SK-N-SH treated with all-trans-retinoic acid at 6 μM for 48 hours (cell line): Measurements from ENCODE around the gene ANTXRL.

Source experiments
- ATAC-seq: fragments of 200-7000 bp; cut with Tn5 transposase; 3 replicates; pipeline ENCODE4 v1.9.1; 2020; ENCODE audit warnings: mild to moderate bottlenecking, moderate library complexity
- ARNTL ChIP-seq: fragments of 450-650 bp; formaldehyde crosslinking; IDR thresholded peaks from 2 replicates; pipeline ENCODE4 v1.5.0; 2020; ENCODE audit warnings: low read depth, mild to moderate bottlenecking, moderate library complexity, borderline replicate concordance
- BACH2 ChIP-seq: fragments of 250-450 bp; sonication (Bioruptor Pico); IDR thresholded peaks from 2 replicates; pipeline ENCODE4 v1.9.0; 2021; ENCODE audit warnings: mild to moderate bottlenecking, borderline replicate concordance
- CSDC2 ChIP-seq: fragments of 250-450 bp; sonication (Bioruptor Pico); IDR thresholded peaks from 2 replicates; pipeline ENCODE4 v1.5.0; 2020; ENCODE audit warnings: mild to moderate bottlenecking, moderate library complexity
- GLIS3 ChIP-seq: fragments of 250-450 bp; sonication (Bioruptor Pico); IDR thresholded peaks from 2 replicates; pipeline ENCODE4 v1.5.0; 2020; ENCODE audit warnings: mild to moderate bottlenecking, moderate library complexity
- ISL1 ChIP-seq: fragments of 250-450 bp; sonication (Bioruptor Pico); IDR thresholded peaks from 2 replicates; pipeline ENCODE4 v2.1.2; 2022; ENCODE audit warnings: mild to moderate bottlenecking, moderate library complexity
- OSR1 ChIP-seq: fragments of 250-450 bp; sonication (Bioruptor Pico); IDR thresholded peaks from 2 replicates; pipeline ENCODE4 v1.8.0; 2022; ENCODE audit warnings: moderate library complexity, mild to moderate bottlenecking, inconsistent platforms
- PPARA ChIP-seq: fragments of 250-450 bp; sonication (Bioruptor Pico); IDR thresholded peaks from 2 replicates; pipeline ENCODE4 v1.5.0; 2020; ENCODE audit warnings: mild to moderate bottlenecking, borderline replicate concordance
- RARB ChIP-seq: fragments of 250-450 bp; sonication (Bioruptor Pico); IDR thresholded peaks from 2 replicates; pipeline ENCODE4 v1.8.0; 2021; ENCODE audit warnings: mild to moderate bottlenecking, moderate library complexity
- TCF4 ChIP-seq: fragments of 250-450 bp; sonication (Bioruptor Pico); IDR thresholded peaks from 2 replicates; pipeline ENCODE4 v1.8.0; 2021; ENCODE audit warnings: mild to moderate bottlenecking, moderate library complexity, borderline replicate concordance
- TOX ChIP-seq: fragments of 250-450 bp; sonication (Bioruptor Pico); IDR thresholded peaks from 2 replicates; pipeline ENCODE4 v1.8.0; 2021; ENCODE audit warnings: mild to moderate bottlenecking, moderate library complexity, borderline replicate concordance
- ZC3H10 ChIP-seq: fragments of 250-450 bp; sonication (Bioruptor Pico); IDR thresholded peaks from 2 replicates; pipeline ENCODE4 v1.5.1; 2021; ENCODE audit warnings: mild to moderate bottlenecking, moderate library complexity
- ZFP3 ChIP-seq: fragments of 250-450 bp; sonication (Bioruptor Pico); IDR thresholded peaks from 2 replicates; pipeline ENCODE4 v1.5.0; 2020; ENCODE audit warnings: mild to moderate bottlenecking, moderate library complexity
- ZFP30 ChIP-seq: fragments of 450-650 bp; formaldehyde crosslinking; IDR thresholded peaks from 2 replicates; pipeline ENCODE4 v1.5.0; 2022; ENCODE audit warnings: mild to moderate bottlenecking, moderate library complexity
- ZNF565 ChIP-seq: fragments of 450-650 bp; formaldehyde crosslinking; conservative IDR thresholded peaks from 2 replicates; pipeline ENCODE4 v1.5.0; 2020; ENCODE audit warnings: low read depth, mild to moderate bottlenecking, moderate library complexity
- ZNF70 ChIP-seq: fragments of 450-650 bp; formaldehyde crosslinking; IDR thresholded peaks from 2 replicates; pipeline ENCODE4 v1.5.0; 2020; ENCODE audit warnings: mild to moderate bottlenecking, moderate library complexity
- ZNF8 ChIP-seq: fragments of 450-650 bp; formaldehyde crosslinking; IDR thresholded peaks from 2 replicates; pipeline ENCODE4 v1.5.0; 2020; ENCODE audit warnings: mild to moderate bottlenecking, moderate library complexity
- TF ChIP-seq, protein P1 (sequence below): fragments of 250-450 bp; sonication (Bioruptor Pico); IDR thresholded peaks from 2 replicates; pipeline ENCODE4 v1.8.0; 2021; ENCODE audit warnings: low read depth, mild to moderate bottlenecking, moderate library complexity, borderline replicate concordance
- TF ChIP-seq, protein P2 (sequence below): fragments of 250-450 bp; sonication (Bioruptor Pico); IDR thresholded peaks from 2 replicates; pipeline ENCODE4 v1.5.1; 2020; ENCODE audit warnings: low read depth, mild to moderate bottlenecking, moderate library complexity
- TF ChIP-seq, protein P3 (sequence below): fragments of 250-450 bp; sonication (Bioruptor Pico); IDR thresholded peaks from 2 replicates; pipeline ENCODE4 v1.5.1; 2021; ENCODE audit warnings: mild to moderate bottlenecking, moderate library complexity
- TF ChIP-seq, protein P4 (sequence below): fragments of 250-450 bp; sonication (Bioruptor Pico); IDR thresholded peaks from 2 replicates; pipeline ENCODE4 v1.5.0; 2020; ENCODE audit warnings: mild to moderate bottlenecking, moderate library complexity
- TF ChIP-seq, protein P5 (sequence below): fragments of 250-450 bp; sonication (Bioruptor Pico); IDR thresholded peaks from 2 replicates; pipeline ENCODE4 v1.8.0; 2020; ENCODE audit warnings: mild to moderate bottlenecking, moderate library complexity, borderline replicate concordance

Gene ANTXRL

DNA sequence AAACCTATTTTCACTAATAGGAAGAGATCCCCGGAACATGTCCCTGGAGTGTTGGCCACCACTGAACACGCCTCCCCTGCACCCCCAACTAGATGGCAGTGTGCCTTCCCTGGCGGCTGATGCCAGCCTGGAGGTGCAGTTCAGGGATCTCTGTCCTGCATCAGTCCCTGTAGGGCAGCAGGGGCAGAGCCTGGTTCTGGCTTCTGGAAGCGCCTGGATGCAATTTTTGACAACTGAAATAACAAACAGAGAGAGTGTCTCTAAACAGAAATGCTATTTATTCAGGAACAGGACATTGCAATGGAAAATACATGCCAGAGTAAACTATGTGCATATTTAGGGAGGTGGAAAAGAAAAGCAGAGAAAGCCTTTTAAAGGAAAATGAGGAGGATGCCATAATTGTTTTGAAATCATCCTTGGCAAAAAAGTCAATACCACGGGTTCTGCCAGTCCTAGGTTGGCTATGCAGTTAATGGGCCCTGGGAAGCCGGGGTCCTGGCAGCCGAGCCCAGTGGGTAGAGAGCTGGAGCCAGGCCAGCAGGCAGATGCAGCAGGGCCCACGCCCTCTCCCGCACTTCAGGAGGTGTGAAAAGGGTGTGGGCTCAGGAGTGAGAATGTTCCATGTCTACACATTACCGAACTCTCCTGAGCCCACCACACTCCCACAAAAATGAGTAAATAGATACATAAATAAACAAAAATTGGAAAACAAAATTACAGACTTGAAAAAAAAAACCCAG, 18.5 kb downstream of the ANTXRL start:
- no peak for ATAC-seq
- TF ChIP-seq TOX (CRISPR knock-in tag) (no peak), GLIS3 (CRISPR knock-in tag) (no peak)

DNA sequence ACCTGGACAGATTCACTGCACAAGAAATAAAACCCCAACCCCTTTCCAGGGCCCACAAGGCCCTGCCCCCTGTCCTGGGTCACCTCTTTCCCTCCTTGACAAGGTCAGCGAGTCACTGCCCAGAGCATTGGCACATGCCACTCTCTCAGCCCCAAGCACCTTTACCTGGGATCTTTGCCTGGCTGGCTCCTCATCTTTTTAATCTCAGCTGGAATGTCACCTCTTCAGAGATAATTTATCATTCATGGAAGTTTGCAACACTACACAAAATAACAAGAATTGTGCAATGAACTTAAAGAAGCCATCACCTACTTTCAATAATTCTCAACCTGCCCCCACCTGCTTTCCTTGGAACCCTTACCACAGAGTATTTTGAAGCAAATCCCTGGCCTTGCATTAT, 19.2 kb downstream of the ANTXRL start:
- TF ChIP-seq ARNTL (CRISPR knock-in tag) (no peak), TCF4 (CRISPR knock-in tag) (no peak), GLIS3 (CRISPR knock-in tag) (no peak), ZNF8 (CRISPR knock-in tag) (no peak), ZFP30 (CRISPR knock-in tag) (no peak), OSR1 (CRISPR knock-in tag) (no peak), CSDC2 (CRISPR knock-in tag) (no peak), ZFP3 (CRISPR knock-in tag) (no peak), ZC3H10 (CRISPR knock-in tag) (no peak), TOX (CRISPR knock-in tag) (no peak), ZNF70 (CRISPR knock-in tag) (no peak), ISL1 (no peak), RARB (CRISPR knock-in tag) (no peak), ZNF565 (CRISPR knock-in tag) (no peak), PPARA (no peak)
- TF ChIP-seq, protein P1, sequence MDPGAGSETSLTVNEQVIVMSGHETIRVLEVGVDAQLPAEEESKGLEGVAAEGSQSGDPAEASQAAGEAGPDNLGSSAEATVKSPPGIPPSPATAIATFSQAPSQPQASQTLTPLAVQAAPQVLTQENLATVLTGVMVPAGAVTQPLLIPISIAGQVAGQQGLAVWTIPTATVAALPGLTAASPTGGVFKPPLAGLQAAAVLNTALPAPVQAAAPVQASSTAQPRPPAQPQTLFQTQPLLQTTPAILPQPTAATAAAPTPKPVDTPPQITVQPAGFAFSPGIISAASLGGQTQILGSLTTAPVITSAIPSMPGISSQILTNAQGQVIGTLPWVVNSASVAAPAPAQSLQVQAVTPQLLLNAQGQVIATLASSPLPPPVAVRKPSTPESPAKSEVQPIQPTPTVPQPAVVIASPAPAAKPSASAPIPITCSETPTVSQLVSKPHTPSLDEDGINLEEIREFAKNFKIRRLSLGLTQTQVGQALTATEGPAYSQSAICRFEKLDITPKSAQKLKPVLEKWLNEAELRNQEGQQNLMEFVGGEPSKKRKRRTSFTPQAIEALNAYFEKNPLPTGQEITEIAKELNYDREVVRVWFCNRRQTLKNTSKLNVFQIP: no peak
- TF ChIP-seq, protein P2, sequence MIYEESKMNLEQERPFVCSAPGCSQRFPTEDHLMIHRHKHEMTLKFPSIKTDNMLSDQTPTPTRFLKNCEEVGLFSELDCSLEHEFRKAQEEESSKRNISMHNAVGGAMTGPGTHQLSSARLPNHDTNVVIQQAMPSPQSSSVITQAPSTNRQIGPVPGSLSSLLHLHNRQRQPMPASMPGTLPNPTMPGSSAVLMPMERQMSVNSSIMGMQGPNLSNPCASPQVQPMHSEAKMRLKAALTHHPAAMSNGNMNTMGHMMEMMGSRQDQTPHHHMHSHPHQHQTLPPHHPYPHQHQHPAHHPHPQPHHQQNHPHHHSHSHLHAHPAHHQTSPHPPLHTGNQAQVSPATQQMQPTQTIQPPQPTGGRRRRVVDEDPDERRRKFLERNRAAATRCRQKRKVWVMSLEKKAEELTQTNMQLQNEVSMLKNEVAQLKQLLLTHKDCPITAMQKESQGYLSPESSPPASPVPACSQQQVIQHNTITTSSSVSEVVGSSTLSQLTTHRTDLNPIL: no peak
- TF ChIP-seq, protein P3, sequence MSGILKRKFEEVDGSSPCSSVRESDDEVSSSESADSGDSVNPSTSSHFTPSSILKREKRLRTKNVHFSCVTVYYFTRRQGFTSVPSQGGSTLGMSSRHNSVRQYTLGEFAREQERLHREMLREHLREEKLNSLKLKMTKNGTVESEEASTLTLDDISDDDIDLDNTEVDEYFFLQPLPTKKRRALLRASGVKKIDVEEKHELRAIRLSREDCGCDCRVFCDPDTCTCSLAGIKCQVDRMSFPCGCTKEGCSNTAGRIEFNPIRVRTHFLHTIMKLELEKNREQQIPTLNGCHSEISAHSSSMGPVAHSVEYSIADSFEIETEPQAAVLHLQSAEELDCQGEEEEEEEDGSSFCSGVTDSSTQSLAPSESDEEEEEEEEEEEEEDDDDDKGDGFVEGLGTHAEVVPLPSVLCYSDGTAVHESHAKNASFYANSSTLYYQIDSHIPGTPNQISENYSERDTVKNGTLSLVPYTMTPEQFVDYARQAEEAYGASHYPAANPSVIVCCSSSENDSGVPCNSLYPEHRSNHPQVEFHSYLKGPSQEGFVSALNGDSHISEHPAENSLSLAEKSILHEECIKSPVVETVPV (CRISPR knock-in tag): no peak
- TF ChIP-seq, protein P4, sequence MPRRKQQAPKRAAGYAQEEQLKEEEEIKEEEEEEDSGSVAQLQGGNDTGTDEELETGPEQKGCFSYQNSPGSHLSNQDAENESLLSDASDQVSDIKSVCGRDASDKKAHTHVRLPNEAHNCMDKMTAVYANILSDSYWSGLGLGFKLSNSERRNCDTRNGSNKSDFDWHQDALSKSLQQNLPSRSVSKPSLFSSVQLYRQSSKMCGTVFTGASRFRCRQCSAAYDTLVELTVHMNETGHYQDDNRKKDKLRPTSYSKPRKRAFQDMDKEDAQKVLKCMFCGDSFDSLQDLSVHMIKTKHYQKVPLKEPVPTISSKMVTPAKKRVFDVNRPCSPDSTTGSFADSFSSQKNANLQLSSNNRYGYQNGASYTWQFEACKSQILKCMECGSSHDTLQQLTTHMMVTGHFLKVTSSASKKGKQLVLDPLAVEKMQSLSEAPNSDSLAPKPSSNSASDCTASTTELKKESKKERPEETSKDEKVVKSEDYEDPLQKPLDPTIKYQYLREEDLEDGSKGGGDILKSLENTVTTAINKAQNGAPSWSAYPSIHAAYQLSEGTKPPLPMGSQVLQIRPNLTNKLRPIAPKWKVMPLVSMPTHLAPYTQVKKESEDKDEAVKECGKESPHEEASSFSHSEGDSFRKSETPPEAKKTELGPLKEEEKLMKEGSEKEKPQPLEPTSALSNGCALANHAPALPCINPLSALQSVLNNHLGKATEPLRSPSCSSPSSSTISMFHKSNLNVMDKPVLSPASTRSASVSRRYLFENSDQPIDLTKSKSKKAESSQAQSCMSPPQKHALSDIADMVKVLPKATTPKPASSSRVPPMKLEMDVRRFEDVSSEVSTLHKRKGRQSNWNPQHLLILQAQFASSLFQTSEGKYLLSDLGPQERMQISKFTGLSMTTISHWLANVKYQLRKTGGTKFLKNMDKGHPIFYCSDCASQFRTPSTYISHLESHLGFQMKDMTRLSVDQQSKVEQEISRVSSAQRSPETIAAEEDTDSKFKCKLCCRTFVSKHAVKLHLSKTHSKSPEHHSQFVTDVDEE (CRISPR knock-in tag): no peak

DNA sequence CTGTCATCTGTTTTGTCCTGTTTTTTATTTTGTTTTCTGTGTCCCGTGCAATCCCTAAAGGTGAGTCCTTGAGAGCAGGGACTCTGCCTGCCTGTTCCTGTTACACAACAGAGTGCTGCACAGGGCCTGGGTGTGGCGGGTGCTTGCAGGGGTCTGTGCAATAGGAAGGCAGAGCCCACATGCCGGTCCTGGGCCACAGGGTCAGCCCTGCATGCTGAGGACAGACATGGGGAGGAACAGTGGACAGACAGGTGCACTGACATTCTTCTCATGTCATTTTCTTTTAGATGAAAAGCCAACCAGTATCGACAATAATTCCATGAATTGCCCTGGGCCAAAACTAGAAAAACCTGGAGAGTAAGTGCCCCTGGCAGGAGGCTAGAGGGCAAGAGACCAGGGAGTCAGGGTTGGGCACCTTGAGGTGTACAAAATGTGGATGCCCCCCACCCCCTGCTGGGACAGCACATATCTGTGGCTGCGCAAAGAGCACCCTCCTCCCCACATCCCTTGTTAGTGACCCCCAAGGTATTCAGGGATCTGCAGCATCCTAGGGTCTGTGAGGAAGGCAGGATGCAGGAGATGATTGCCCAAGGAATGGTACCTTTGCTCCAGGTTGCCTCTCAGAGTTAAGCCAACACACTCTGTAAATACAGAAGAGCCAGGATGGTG, 19.9 kb downstream of the ANTXRL start:
- ATAC-seq: no peak
- TF ChIP-seq OSR1 (CRISPR knock-in tag): no peak
- TF ChIP-seq, protein P4 (CRISPR knock-in tag): no peak
- TF ChIP-seq TOX (CRISPR knock-in tag): no peak
- TF ChIP-seq, protein P5, sequence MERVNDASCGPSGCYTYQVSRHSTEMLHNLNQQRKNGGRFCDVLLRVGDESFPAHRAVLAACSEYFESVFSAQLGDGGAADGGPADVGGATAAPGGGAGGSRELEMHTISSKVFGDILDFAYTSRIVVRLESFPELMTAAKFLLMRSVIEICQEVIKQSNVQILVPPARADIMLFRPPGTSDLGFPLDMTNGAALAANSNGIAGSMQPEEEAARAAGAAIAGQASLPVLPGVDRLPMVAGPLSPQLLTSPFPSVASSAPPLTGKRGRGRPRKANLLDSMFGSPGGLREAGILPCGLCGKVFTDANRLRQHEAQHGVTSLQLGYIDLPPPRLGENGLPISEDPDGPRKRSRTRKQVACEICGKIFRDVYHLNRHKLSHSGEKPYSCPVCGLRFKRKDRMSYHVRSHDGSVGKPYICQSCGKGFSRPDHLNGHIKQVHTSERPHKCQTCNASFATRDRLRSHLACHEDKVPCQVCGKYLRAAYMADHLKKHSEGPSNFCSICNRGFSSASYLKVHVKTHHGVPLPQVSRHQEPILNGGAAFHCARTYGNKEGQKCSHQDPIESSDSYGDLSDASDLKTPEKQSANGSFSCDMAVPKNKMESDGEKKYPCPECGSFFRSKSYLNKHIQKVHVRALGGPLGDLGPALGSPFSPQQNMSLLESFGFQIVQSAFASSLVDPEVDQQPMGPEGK (CRISPR knock-in tag): no peak
- TF ChIP-seq, protein P3 (CRISPR knock-in tag): no peak
- TF ChIP-seq ZFP30 (CRISPR knock-in tag): no peak
- no peak for TF ChIP-seq ZNF8 (CRISPR knock-in tag)
- TF ChIP-seq BACH2 (CRISPR knock-in tag): no peak
- no peak for TF ChIP-seq ZNF565 (CRISPR knock-in tag)

More for the DNA sequence above, 19.2 kb downstream of the ANTXRL start:
- ATAC-seq: no peak
